ENCODE results near the gene CHDH.
A peak's percentile ranks its signal among the peaks of the same experiment; 100 is the strongest.

GRCh38 chr3:53841296-53841695, 4.9 kb downstream of the CHDH start:
- TF ChIP-seq POLR2A (IDR thresholded peaks at IDR 0.05) (no peak), CTCF (IDR thresholded peaks at IDR 0.05) (peak in 2 of 5 experiments; percentile 8 to 18), POLR2AphosphoS5 (IDR thresholded peaks at IDR 0.05) (no peak), EP300 (IDR thresholded peaks at IDR 0.05; ENCODE audit: low read depth) (no peak)
